K562 (cell line): ENCODE data around the gene PLA2R1. TPM values are rescaled to one million over a fixed set of nuclear protein-coding genes. Genes with fewer than 3 reads are reported as not detected.

ENCODE experiments used
- KDM2B ChIP-seq: fragments of 250-450 bp; sonication (Bioruptor Pico); IDR thresholded peaks from 2 replicates; pipeline ENCODE4 v1.8.0; 2021; ENCODE audit warnings: mild to moderate bottlenecking, moderate library complexity
- MGA ChIP-seq: fragments of 450-650 bp; IDR thresholded peaks from 2 replicates; pipeline ENCODE4 v1.6.1; 2016; ENCODE audit warnings: mild to moderate bottlenecking, moderate library complexity
- polyA plus RNA-seq, 8 experiments: library from polyadenylated mRNA; depleted of rRNA in 4 of 8; stranded (reverse) in 5 of 8; unstranded in 3 of 8; fragments of >200 nt; fragmentation: Nextera tagmentation in 2 of 8; fragmentation: Illumina TruSeq in 1 of 8; extraction: Ambion mirVana in 2 of 8; extraction: Trizol in 1 of 8; gene quantifications; 2 replicates each; pipeline versions ENCODE4 v1.2.1 to v1.2.3, GENCODE V29; 2011 to 2014; ENCODE audit warnings: inconsistent platforms in 1 of 8, missing spikeins in 1 of 8
- total RNA-seq, 7 experiments: library from RNA; depleted of rRNA in 6 of 7; stranded (reverse); fragments of >200 nt in 6 of 7; fragmentation: Illumina TruSeq in 2 of 7; extraction: Trizol in 2 of 7; gene quantifications; 2 replicates each; pipeline versions ENCODE4 v1.2.1 to v1.2.3, GENCODE V29; 2011 to 2021; ENCODE audit warnings: low replicate concordance in 1 of 7

Gene PLA2R1
- total and polyA plus RNA-seq, 9 of the 15 experiments (the other 6 are each of a cell fraction or from before 2014, with no cell fraction given): not detected

- TF ChIP-seq MGA (peak; percentile 39; the same call in 1 of the 2 replicates), KDM2B (CRISPR knock-in tag) (no peak)
These were observed 17.7 kb downstream of the PLA2R1 start (continued) for GRCh38 chr2:160044728-160045127.
